8988T (cell line): ENCODE data around the gene CKB.

Experiments used
- DNase-seq: peaks from one replicate; pipeline ENCODE4 v3.0.0; 2011

CKB gene

DNA sequence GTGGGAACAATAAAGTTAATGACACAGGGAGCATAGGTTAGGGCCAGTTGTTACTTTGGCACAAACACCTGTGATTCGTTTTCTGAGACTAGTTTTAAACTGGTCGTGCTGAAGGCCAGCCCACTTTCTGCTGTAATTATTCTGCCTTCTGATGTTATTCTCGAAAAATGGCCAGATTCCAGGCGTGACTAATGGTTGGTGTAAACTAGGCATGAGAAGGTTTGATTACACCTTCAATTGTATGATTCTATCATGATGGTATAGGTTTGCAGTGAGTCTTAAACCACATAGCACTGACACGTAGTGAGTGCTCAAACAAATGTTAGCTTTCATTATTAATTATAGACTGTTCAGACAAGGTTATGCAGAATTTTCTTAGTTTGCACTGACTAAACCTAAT, 39.0 kb downstream of the CKB start:
- DNase-seq = no peak

DNA sequence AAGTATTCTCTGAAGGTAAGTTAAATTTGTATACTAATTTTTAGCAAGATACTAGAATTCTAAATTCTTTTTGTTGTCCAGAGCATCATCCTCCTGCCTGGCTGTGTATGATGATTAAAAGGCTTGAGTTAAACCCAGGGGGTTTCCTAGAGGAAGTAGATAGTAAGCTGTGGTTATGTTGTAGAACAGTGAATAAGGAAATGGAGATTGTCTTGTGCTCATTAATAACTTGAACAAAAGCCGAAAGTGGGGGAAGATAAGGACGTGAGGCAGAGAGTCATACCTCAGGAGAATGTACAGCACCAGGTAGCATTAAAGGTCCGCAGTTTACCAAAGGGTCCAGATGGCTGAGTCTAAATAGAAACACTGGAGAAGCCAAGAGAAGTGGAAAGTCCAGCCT, 42.0 kb downstream of the CKB start:
- no peak for DNase-seq

DNA sequence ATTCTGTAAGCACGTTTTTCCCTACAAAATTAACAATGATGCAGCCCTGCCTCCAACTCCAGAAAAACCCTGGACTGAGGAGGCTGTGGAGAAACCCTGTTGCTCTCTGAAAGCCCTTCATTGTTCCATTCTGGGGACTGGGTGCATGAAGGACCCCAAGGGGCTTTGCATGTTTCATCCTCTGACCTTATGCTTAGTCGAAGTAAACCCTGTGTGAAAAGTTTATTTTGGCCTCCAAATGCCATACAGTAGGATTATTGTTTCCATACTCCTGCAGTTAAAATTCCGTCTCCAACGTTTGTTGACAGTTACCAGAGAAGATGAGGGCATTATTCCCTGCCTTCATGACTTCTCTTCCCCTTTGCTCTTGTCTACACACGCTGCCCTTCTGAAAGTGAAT, 46.0 kb downstream of the CKB start:
- DNase-seq = no peak

DNA sequence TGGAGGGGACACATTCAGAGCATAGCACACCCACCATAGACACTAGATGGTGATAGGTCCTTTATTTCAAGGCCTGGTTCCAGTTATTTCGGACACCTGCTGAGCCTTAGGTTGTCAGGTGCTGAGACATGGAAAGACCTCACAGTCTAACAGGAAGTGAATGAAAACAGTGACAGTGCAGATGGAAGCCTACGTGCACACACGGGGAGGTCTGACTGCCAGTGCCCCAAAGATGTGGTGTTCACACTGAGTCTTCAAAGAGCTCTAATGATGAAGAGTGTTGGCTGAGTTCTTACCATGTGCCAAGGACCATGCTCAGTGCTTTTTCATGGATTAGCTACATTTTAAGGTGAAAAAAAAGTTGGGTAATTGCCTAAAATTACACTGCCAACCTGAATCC, 46.6 kb downstream of the CKB start:
- no peak for DNase-seq

DNA sequence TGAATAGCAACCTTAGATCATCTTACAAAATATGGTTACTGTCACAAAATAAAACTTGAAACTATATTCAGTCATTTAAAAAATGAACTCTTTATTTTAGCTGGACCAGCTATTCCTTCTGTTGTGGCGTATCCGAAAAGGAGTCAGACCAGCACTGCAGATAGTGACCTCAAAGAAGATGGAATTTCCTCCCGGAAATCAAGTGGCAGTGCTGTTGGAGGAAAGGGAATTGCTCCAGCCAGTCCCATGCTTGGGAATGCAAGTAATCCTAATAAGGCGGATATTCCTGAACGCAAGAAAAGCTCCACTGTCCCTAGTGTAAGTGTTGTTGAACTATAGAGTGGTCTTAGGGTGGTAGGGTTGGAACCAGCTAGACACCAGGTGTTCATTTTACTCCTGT, 47.7 kb downstream of the CKB start:
- DNase-seq = no peak

DNA sequence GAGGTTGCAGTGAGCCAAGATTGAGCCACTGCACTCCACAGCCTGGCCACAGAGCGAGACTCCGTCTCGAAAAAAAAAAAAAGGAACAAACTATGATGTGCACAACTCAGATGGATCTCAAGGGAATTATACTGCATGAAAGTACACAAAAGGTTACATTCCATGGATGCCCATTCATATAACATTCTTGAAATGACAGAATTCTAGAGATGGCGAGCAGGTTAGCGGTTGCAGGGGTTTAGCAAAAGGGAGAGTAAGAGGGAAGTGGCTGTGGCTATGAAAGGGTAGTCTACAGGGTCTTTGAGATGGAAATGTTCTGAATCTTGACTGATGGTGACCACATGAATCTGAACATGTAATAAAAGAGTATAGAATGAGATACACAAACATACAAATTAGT, 49.7 kb downstream of the CKB start:
- DNase-seq = no peak
